Iris pigment epithelial cell (primary cell): ENCODE data around the gene HPSE.
"Not testable (repeated sequence)": the region's sequence is repeated elsewhere in the genome, so short reads cannot be mapped to it uniquely, and the experiment has no call there.

ENCODE experiments used
- DNase-seq: peaks from one replicate; pipeline ENCODE4 v3.0.0-alpha.2; 2011; ENCODE audit warnings: low read depth

HPSE gene

GRCh38 chr4:83331956-83332355, 2.7 kb downstream of the HPSE start:
- DNase-seq = no peak

- peak; percentile 45 for DNase-seq
Observed at GRCh38 chr4:83329521-83330110, 5.0 kb downstream of the HPSE start.

- DNase-seq = no peak
Observed at GRCh38 chr4:83328521-83329187, 6.0 kb downstream of the HPSE start.

GRCh38 chr4:83326546-83326945, 8.1 kb downstream of the HPSE start:
- no peak for DNase-seq

- not testable (repeated sequence) for DNase-seq
Observed at GRCh38 chr4:83325306-83325705, 9.3 kb downstream of the HPSE start.

GRCh38 chr4:83323136-83323535, 11.5 kb downstream of the HPSE start:
- DNase-seq = no peak

GRCh38 chr4:83320548-83320947, 14.1 kb downstream of the HPSE start:
- peak; percentile 67 for DNase-seq

GRCh38 chr4:83318666-83319065, 16.0 kb downstream of the HPSE start:
- no peak for DNase-seq

- DNase-seq = no peak
Observed at GRCh38 chr4:83317671-83318070, 17.0 kb downstream of the HPSE start.

GRCh38 chr4:83316459-83317165, 18.0 kb downstream of the HPSE start:
- DNase-seq = no peak

GRCh38 chr4:83315341-83315870, 19.2 kb downstream of the HPSE start:
- no peak for DNase-seq

GRCh38 chr4:83308672-83309071, 26.0 kb downstream of the HPSE start:
- DNase-seq = no peak

GRCh38 chr4:83307920-83308319, 26.7 kb downstream of the HPSE start:
- no peak for DNase-seq

- no peak for DNase-seq
Observed at GRCh38 chr4:83305187-83305586, 29.5 kb downstream of the HPSE start.

GRCh38 chr4:83297548-83298260, 36.9 kb downstream of the HPSE start:
- no peak for DNase-seq

GRCh38 chr4:83293305-83294046, 41.2 kb downstream of the HPSE start:
- DNase-seq = no peak

- DNase-seq = not testable (repeated sequence)
Observed at GRCh38 chr4:83290059-83290774, 44.4 kb downstream of the HPSE start.

GRCh38 chr4:83288381-83288780, 46.3 kb downstream of the HPSE start:
- not testable (repeated sequence) for DNase-seq

- DNase-seq = peak; percentile 71
Observed at GRCh38 chr4:83285055-83285407, 49.6 kb downstream of the HPSE start.

GRCh38 chr4:83284193-83285054, 50.2 kb downstream of the HPSE start, which contains the start of gene COQ2:
TSS of gene COQ2 (minus strand) at chr4:83284798. CDS start at chr4:83284764, 34 bp downstream.
- DNase-seq = peak; percentile 97
